ENCODE measurements around the gene TCOF1.

TCOF1 gene

DNA sequence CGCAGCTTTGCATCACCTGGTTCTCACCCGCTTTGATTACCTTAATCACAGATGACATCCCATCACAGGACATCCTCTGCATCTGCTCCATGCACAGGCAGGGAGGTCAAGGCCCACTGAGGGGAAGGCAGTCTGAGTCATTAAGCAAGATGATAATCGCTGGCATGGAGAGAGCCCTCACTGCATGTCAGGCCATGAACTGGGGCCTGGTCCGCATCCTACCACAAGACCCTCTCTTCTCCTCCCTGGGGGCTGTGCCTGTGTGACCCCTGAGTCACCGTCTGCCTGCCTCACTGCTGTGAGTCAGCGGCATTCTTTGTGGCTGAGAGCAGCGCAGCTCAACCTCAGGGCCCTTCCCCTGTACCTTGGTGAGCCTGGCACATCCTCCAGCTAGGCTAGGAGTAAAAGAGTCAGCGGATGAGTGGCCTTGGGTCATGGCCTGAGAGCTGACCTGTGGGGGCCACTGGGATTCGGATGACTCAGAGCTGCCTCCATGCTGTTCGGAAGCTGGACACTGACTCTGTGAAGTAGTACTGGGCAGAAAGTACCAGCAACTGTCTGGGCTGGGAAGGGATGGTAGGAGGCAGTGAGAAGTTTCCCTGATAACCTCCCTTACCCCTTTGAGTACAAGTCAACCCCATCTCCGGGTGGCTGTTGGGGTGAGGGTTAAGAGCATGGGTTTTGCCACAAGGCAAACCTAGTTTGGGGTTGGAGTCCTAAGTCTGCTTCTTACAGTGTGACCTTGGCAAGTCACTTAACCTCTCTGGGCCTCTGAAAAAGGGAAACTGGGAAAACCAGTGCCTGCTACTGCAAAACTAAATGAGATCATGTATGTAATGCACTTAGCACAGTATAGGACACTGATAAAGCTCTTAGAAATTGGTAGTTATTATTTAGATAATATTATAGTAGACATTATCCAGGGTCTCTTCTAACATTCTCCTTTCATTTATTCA, 40.2 kb upstream of the TCOF1 start:
- Histone ChIP-seq H3K4me3 (ENCODE audit: low read length) (no peak overlapping the region), H3K36me3 (ENCODE audit: control insufficient read depth, low read depth, low read length) (no peaks in the 10 kb centered on the region), H3K4me1 (ENCODE audit: control insufficient read depth, low read depth, low read length) (no peaks in the 10 kb centered on the region), H3K9me3 (ENCODE audit: control insufficient read depth, low read depth, low read length) (no peaks in the 10 kb centered on the region), H3K9ac (ENCODE audit: low read length) (no peak overlapping the region), H3K27ac (ENCODE audit: low read length) (no peak overlapping the region), H3K27me3 (ENCODE audit: control insufficient read depth, insufficient read depth, low read length) (no peaks in the 10 kb centered on the region)

DNA sequence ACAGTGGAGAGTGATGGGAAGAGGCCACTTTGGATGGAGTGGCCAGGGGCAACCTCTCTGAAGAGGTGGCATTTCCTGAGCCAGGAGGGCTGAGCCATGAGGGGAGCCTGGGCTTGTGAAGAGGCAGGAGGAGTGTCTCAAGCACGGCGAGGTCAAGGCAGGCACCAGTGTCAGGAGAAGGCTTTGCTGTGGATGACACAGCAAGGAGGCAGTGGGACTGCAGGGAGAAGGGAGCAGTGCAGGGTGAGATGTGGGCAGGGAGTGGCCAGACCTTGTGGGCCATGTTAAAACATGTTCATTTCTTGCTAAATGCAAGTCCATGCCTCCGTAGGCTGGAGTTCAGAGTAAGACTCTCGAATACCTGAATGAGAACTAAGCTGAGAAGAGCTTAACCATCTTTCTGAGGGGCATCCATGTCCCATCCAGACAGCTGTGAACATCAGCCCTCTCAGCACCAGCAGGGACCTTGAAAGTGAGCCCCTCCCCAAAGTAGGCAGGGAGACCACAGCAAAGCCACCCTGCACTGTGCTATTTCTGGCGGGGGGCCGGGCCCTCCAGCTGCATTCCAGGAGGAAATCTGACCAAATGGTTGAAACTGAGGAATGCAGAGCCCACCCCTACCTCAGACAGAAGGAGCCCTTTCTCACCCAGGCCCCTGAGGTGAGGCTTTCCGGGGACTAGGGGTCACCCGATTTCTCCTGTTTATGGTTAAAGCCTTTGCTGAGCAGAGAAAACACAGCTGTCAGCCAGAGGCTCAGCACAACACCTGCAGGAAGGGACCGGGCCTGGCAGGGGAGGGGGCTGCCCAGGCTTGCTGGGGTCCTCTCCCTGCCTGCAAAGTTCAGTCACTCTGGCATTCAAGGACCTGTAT, 38.6 kb upstream of the TCOF1 start:
- Histone ChIP-seq H3K27ac (ENCODE audit: low read length) (no peak overlapping the region), H3K27me3 (ENCODE audit: control insufficient read depth, insufficient read depth, low read length) (no peaks in the 10 kb centered on the region), H3K4me1 (ENCODE audit: control insufficient read depth, low read depth, low read length) (no peaks in the 10 kb centered on the region), H3K9ac (ENCODE audit: low read length) (no peak overlapping the region), H3K36me3 (ENCODE audit: control insufficient read depth, low read depth, low read length) (no peaks in the 10 kb centered on the region), H3K4me3 (ENCODE audit: low read length) (no peak overlapping the region), H3K9me3 (ENCODE audit: control insufficient read depth, low read depth, low read length) (no peaks in the 10 kb centered on the region)

DNA sequence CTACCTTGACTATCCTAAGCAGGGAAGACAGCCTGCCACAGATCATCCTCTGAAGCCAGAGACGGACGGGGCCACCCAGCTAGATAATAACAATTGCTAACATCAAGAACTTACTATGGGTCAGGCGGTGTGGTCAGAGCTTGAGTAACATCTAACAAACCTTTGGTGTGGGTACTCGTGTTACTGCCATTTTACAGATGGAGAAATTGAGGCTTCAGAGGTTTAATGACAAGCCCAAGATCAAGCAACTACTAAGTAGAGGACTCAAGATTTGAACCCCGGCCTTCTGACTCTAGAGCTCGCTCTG, 38.1 kb upstream of the TCOF1 start:
- Histone ChIP-seq H3K27ac (ENCODE audit: low read length) (no peak overlapping the region), H3K27me3 (ENCODE audit: control insufficient read depth, insufficient read depth, low read length) (no peaks in the 10 kb centered on the region), H3K36me3 (ENCODE audit: control insufficient read depth, low read depth, low read length) (no peaks in the 10 kb centered on the region), H3K4me1 (ENCODE audit: control insufficient read depth, low read depth, low read length) (no peaks in the 10 kb centered on the region), H3K4me3 (ENCODE audit: low read length) (no peak overlapping the region), H3K9me3 (ENCODE audit: control insufficient read depth, low read depth, low read length) (no peaks in the 10 kb centered on the region), H3K9ac (ENCODE audit: low read length) (no peak overlapping the region)

DNA sequence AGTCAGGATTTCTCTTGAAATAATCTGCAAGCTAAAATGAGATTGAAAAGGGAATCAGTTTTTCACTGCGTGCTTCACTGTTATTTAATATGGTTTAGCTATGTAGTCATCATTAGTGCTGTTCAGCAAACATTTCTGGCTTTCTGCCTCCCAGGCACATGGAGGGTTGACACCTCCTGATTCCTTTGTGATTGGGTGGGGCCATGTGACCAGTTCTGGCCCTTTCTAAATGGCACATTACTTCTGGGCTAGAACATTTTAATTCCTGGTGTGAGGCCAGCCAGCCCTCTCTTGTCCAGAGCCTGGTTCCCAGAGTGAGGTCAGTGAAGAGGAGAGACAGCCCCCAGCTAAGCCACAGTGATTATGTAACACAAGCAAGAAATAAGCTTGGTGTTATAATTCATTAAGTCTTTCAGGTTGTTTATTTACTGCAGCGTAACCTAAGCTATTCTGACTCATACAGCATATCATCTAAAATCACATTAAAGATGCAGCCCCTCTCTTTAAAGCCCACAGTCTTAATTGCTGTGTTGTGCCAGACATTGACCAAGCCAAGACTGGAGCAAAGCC, 37.4 kb upstream of the TCOF1 start:
- H3K4me1 ChIP-seq (ENCODE audit: control insufficient read depth, low read depth, low read length): no peaks in the 10 kb centered on the region
- no peak overlapping the region for H3K27ac ChIP-seq (ENCODE audit: low read length)
- H3K9ac ChIP-seq (ENCODE audit: low read length): no peak overlapping the region
- no peaks in the 10 kb centered on the region for H3K27me3 ChIP-seq (ENCODE audit: control insufficient read depth, insufficient read depth, low read length)
- H3K36me3 ChIP-seq (ENCODE audit: control insufficient read depth, low read depth, low read length): no peaks in the 10 kb centered on the region
- no peaks in the 10 kb centered on the region for H3K9me3 ChIP-seq (ENCODE audit: control insufficient read depth, low read depth, low read length)
- H3K4me3 ChIP-seq (ENCODE audit: low read length): no peak overlapping the region

DNA sequence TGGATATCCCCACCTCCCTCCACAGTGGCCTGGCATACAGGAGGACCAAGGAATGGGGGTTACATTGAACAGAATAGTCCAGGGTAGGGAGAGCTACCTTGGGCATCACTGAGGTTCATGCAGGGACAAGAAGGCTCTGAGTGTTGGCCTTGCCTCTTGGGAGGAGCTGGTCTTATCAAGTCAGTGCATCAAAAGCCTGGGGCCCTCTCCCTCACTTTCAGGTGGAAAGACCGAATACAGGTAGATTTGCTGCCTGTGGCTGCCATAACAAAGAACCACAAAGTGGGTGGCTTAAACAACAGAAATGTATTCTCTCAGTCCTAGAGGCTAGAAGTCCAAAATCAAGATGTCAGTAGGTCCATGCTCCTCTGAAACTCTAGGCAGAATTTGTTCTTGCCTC, 36.3 kb upstream of the TCOF1 start:
- H3K36me3 ChIP-seq (ENCODE audit: control insufficient read depth, low read depth, low read length): no peaks in the 10 kb centered on the region
- H3K4me3 ChIP-seq (ENCODE audit: low read length): no peak overlapping the region
- H3K9me3 ChIP-seq (ENCODE audit: control insufficient read depth, low read depth, low read length): no peaks in the 10 kb centered on the region
- H3K27ac ChIP-seq (ENCODE audit: low read length): no peak overlapping the region
- H3K4me1 ChIP-seq (ENCODE audit: control insufficient read depth, low read depth, low read length): no peaks in the 10 kb centered on the region
- no peaks in the 10 kb centered on the region for H3K27me3 ChIP-seq (ENCODE audit: control insufficient read depth, insufficient read depth, low read length)
- no peak overlapping the region for H3K9ac ChIP-seq (ENCODE audit: low read length)

DNA sequence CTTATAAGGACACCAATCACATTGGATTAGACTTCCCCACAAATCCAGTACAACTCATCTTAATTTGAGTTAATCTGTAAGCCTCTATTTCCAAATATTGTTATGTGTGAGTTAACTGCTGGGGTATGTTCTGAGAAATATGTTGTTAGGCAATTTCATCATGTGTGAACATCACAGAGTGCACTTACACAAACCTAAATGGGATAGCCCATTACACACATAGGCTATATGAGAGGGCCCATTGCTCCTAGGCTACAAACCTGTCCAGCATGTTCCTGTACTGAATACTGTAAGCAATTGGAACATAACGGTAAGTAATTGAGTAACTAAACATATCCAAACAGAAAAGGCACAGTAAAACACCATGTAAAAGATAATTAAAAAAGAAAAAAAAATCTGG, 35.7 kb upstream of the TCOF1 start:
- Histone ChIP-seq H3K36me3 (ENCODE audit: control insufficient read depth, low read depth, low read length) (no peaks in the 10 kb centered on the region), H3K27me3 (ENCODE audit: control insufficient read depth, insufficient read depth, low read length) (no peaks in the 10 kb centered on the region), H3K4me1 (ENCODE audit: control insufficient read depth, low read depth, low read length) (no peaks in the 10 kb centered on the region), H3K9me3 (ENCODE audit: control insufficient read depth, low read depth, low read length) (no peaks in the 10 kb centered on the region), H3K4me3 (ENCODE audit: low read length) (no peak overlapping the region), H3K27ac (ENCODE audit: low read length) (no peak overlapping the region), H3K9ac (ENCODE audit: low read length) (no peak overlapping the region)

DNA sequence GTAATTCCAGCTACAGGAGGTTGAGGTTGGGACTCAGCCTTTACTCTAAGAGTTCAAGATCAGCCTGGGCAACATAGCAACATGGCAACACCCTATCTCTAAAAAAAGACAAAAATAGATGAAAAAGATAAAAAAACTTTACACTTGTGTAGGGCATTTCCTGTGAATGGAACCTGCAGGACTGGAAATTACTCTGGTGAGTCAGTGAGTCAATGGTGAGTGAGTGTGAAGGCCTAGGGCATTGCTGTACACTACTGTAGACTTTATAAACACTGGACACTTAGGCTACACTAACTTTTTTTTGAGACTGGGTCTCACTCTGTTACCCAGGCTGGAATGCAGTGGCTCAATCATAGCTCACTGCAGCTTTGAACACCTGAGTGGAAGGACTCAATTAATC, 35.3 kb upstream of the TCOF1 start:
- Histone ChIP-seq H3K4me1 (ENCODE audit: control insufficient read depth, low read depth, low read length) (no peaks in the 10 kb centered on the region), H3K36me3 (ENCODE audit: control insufficient read depth, low read depth, low read length) (no peaks in the 10 kb centered on the region), H3K27ac (ENCODE audit: low read length) (no peak overlapping the region), H3K27me3 (ENCODE audit: control insufficient read depth, insufficient read depth, low read length) (no peaks in the 10 kb centered on the region), H3K9ac (ENCODE audit: low read length) (no peak overlapping the region), H3K9me3 (ENCODE audit: control insufficient read depth, low read depth, low read length) (no peaks in the 10 kb centered on the region), H3K4me3 (ENCODE audit: low read length) (no peak overlapping the region)

DNA sequence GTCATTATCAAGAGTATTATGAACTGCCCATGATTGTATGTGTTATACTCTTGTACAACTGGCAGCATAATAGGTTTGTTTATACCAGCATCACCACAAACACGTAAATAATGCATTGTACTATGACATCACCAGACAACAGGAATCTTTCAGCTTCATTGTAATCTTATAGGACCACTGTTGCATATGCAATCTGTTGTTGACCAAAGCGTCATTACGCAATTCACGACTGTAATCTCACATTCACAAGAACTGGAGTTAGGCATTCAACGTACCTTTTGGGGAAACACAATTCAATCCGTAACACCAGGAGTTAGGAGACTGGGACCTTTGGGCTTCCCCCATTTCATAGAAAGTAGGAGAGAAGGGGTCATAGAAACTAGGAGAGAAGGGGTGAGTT, 34.4 kb upstream of the TCOF1 start:
- Histone ChIP-seq H3K4me3 (ENCODE audit: low read length) (no peak overlapping the region), H3K27me3 (ENCODE audit: control insufficient read depth, insufficient read depth, low read length) (no peaks in the 10 kb centered on the region), H3K9me3 (ENCODE audit: control insufficient read depth, low read depth, low read length) (no peaks in the 10 kb centered on the region), H3K36me3 (ENCODE audit: control insufficient read depth, low read depth, low read length) (no peaks in the 10 kb centered on the region), H3K27ac (ENCODE audit: low read length) (no peak overlapping the region), H3K4me1 (ENCODE audit: control insufficient read depth, low read depth, low read length) (no peaks in the 10 kb centered on the region), H3K9ac (ENCODE audit: low read length) (no peak overlapping the region)

DNA sequence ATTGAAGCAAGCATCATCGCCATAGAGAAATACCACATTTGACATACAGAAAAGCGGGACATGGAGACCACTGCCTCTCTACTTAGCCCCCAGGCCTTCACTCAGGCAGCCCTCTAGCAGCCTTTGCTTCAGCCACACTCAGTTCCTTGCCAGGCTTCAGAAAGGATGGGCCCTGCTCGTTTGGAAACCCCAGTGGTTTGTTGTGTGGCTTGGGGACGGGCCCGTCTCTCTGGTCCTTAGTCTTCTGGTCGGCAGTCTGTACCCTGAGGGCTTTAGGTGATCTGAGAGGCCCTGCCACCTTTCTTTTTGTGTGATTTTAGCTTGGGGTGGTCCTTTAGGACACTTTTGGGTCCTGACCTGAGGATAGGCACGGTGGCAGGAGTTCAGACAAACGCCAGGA, 33.7 kb upstream of the TCOF1 start:
- H3K4me3 ChIP-seq (ENCODE audit: low read length): no peak overlapping the region
- no peaks in the 10 kb centered on the region for H3K9me3 ChIP-seq (ENCODE audit: control insufficient read depth, low read depth, low read length)
- H3K9ac ChIP-seq (ENCODE audit: low read length): no peak overlapping the region
- H3K4me1 ChIP-seq (ENCODE audit: control insufficient read depth, low read depth, low read length): no peaks in the 10 kb centered on the region
- H3K27me3 ChIP-seq (ENCODE audit: control insufficient read depth, insufficient read depth, low read length): no peaks in the 10 kb centered on the region
- H3K36me3 ChIP-seq (ENCODE audit: control insufficient read depth, low read depth, low read length): no peaks in the 10 kb centered on the region
- H3K27ac ChIP-seq (ENCODE audit: low read length): no peak overlapping the region

DNA sequence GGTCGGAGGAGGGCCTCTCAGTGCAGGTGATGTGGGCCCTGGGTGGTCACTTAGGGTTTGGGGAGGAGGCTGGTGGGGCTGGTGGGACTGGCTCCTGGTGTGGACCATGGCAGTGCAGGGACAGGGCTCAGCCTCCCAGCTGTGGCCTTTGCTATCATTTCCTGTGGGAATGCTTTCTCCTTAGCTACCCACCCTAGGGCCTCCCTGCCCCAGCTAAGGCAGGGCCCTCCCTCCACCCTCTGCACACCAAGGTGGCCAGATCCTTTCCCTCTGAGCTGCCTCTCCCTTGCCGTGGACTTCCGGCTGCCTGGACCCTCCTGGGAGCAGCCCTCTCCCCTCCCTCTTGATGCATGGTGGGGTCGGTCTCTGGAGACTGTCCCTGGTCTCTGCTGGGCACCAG, 32.1 kb upstream of the TCOF1 start:
- no peaks in the 10 kb centered on the region for H3K4me1 ChIP-seq (ENCODE audit: control insufficient read depth, low read depth, low read length)

DNA sequence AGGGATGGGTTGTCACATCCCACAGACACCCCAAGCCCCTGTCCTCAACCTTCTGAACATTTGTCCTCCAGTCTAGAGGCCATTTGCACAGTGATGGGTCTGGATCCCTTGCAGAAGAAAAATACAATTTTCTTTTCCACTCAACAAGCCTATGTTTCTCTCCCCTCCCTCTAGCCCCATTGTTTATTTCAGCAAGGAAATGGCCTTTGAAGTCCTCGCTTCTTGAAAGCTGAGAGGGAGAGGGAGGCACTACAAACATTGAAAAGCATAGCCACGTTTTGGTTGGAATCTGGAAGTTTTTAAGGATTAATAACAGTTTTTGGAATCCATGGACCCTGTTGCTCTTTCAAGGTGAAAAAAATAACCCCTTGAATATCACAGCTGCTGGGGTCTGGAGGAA, 30.8 kb upstream of the TCOF1 start:
- Histone ChIP-seq H3K27me3 (ENCODE audit: control insufficient read depth, insufficient read depth, low read length) (no peaks in the 10 kb centered on the region), H3K4me3 (ENCODE audit: low read length) (no peak overlapping the region), H3K9ac (ENCODE audit: low read length) (no peak overlapping the region), H3K27ac (ENCODE audit: low read length) (no peak overlapping the region), H3K36me3 (ENCODE audit: control insufficient read depth, low read depth, low read length) (no peaks in the 10 kb centered on the region), H3K4me1 (ENCODE audit: control insufficient read depth, low read depth, low read length) (no peaks in the 10 kb centered on the region), H3K9me3 (ENCODE audit: control insufficient read depth, low read depth, low read length) (no peaks in the 10 kb centered on the region)

More for the DNA sequence above, 32.1 kb upstream of the TCOF1 start:
- Histone ChIP-seq H3K36me3 (ENCODE audit: control insufficient read depth, low read depth, low read length) (no peaks in the 10 kb centered on the region), H3K4me3 (ENCODE audit: low read length) (no peak overlapping the region), H3K27me3 (ENCODE audit: control insufficient read depth, insufficient read depth, low read length) (no peaks in the 10 kb centered on the region), H3K27ac (ENCODE audit: low read length) (no peak overlapping the region), H3K9me3 (ENCODE audit: control insufficient read depth, low read depth, low read length) (no peaks in the 10 kb centered on the region), H3K9ac (ENCODE audit: low read length) (no peak overlapping the region)

Measured in iPS-18a (cell line).